Stomach (tissue), 4 donors: ENCODE results near the gene LGR4.

Source experiments
- CTCF ChIP-seq, 7 experiments: fragments of 450-650 bp in 4 of 7; fragments of 200-600 bp in 3 of 7; sonication (generic) in 3 of 7; IDR thresholded peaks; one replicate each; pipeline ENCODE4 v1.5.1; 2016 to 2019; ENCODE audit warnings: antibody characterized with exemption in 7 of 7, control low read depth in 2 of 7, mild to moderate bottlenecking in 1 of 7
- EP300 ChIP-seq: sonication (generic); formaldehyde crosslinking; IDR thresholded peaks from one replicate; pipeline ENCODE4 v1.6.1; 2017; ENCODE audit warnings: antibody characterized with exemption
- POLR2A ChIP-seq, 4 donors: fragments of 450-650 bp; IDR thresholded peaks; one replicate each; pipeline ENCODE4 v1.6.1; 2016; ENCODE audit warnings: antibody characterized with exemption in 4 of 4, control low read depth in 2 of 4, mild to moderate bottlenecking in 1 of 4, moderate library complexity in 1 of 4

GRCh38 chr11:27405134-27405533, 67.5 kb downstream of the LGR4 start:
- TF ChIP-seq CTCF (IDR thresholded peaks at IDR 0.05) (no peak), POLR2A (IDR thresholded peaks at IDR 0.05) (no peak), EP300 (no peak)
